ENCODE data around the gene TMOD2.

Gene TMOD2

DNA sequence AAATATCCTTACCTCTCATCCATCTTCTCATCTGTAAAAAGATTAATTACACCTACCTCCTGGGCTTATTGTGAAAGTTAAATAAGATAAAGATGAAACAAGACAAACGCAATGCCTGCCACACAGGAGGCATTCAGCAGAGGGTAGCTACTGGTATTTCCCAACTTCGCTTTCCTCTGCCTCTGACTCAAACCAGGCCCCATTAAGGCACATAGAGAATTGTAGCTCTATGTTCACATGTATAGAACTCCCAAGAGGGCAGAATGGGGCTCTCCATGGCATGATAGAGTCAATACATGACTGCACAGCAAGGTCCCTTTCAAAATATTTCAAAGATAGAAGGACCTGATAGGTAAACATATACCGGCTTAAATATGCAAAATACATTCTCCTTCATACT is 15.3 kb upstream of the TMOD2 start:
- DNase-seq (ENCODE audit: low read depth, low spot score), result no peak

DNA sequence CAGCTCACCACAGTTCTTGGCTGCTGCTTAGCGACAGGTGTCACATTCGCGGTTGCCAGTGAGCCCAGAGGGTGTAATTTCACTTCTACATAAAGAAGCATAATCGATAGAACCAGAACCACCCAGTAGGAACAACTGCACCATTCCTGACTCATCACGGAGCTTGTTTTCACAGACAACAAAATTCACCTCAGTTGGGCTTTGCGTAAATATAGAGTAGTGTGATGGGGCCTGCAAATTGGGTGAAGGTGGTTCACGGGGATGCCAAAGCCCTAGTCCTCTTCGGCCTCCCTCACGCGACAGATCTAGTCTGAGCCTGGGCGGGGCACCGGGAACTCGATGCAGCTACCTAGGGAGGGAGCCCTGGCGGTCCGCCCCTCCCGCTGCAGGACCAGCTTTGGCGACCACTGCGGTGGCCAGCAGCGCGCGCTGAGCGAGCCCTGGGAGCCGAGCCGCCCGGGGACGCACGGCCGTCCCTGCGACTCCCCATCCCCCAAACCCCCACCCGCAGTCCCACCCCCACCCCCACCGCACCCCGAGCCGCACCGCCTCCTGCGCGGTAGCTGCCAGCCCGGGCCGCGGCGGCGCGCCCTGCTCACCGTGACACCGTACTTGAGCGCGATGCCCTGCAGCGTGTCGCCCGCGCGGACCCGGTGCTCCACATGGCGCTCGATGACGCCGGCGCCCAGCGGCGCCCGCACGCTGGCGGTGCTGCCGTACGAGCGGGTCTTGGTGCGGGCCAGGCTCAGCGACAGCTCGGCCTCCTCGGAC is 14.5 kb upstream of the TMOD2 start:
- no peak for DNase-seq (ENCODE audit: low read depth, low spot score)

DNA sequence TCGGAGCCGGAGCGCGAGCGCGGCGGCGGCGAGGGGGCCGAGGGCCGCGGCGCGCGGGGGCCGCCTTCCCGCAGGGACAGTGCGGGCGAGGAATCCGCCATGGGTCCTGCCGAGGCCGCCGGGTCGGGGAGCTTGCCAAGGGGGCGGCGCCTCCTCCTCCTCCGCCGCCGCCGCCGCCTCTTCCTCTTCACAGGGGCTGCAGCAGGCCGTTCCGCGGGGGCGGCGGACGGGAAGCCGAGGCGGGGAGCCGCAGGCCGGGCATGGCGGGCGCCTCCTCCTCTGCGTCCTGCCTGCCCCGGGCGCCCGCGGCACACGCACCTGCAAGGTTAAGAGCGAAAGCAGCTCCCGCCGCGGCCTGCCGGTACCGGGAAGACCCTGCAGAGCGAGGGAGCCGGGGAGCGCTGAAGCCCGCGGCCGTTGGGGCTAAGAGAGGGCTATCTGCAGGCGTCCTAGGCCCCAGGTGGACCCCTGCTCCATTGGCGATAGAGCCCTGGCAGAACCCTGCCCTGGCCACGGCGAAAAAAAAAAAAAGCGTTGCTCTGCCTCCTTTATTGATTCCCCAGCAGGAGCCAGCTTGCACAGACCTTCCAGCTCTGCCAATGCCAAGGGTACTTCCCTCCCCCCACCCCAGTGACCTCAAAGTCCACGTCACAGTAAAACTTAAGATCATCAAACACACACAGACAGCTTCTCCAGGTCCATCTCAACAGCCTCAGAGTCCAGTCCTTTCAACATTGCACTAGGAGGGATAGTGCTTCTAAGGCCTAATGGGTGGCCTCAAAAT is 13.7 kb upstream of the TMOD2 start, which contains the start of gene LYSMD2:
LYSMD2 (minus strand) TSS at position 134 of the 784 bp plus-strand sequence; CDS start at position 101, 33 bp downstream.
- no peak for DNase-seq (ENCODE audit: low read depth, low spot score)

DNA sequence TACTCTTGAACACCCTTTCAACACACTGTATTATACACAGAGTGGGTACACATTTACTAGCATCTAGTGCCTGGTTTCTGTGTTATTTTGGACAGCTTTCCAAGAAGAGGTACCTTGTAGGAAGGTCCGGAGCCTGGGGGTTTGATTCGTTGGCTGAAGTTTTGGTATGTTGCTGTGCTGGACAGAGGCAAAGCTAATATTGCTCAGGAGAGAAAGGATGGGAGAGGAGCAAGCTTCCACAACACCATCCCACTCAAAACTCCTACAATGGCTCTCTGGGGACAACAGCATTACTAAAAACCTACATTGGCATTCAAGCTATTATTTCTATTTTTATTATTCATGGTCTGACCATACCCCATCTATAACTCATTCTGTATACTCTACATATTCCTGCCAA is 12.8 kb upstream of the TMOD2 start:
- DNase-seq (ENCODE audit: low read depth, low spot score), result no peak

DNA sequence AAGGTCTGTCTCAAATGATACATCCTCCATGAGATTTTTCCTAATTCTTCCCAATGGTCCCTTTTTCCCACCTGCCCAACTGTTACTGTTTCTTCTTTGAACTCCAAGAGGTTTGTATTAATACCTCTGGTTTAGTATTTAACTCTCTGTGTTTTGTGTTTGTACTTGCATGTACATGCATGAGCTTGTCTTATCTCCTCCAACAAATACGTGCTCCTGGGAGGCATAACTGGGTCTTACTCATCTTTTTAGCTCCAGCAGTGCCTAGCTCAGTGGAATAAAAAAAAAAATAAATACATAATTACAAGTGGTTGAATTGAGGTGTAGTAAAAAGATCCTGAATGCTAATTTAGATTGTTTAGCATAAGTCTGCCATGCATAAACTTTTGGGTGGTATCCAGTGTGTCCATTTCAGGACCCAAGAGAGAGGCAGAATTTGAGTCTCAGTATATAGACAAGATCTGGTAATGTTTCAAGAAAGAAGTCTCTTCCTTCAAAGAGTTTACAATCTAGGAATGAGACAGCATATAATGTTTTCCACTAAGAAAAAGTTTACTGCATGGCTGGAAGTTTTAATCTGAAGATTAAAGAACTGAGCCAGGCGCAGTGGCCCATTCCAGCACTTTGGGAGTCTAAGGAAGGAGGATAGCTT is 12.2 kb upstream of the TMOD2 start:
- no peak for DNase-seq (ENCODE audit: low read depth, low spot score)

DNA sequence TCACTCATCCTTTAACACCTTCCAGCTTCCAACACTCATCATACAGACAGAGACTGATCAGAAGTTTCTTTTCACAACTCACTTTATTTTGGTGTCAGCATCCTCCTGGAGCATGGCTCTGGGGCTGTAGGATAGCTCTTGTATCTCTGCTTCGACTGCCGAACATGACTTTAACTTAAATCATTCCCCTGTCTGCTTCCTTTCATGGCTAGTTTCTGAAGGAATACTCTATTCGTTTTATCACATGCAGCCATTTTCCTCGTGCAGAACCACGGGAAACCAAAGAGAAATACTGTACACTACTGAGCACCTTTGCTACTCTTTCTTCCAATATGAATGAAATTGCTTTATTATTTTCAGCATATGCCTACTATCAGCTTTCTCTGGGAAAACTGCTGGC is 2.1 kb upstream of the TMOD2 start:
- no peak for DNase-seq (ENCODE audit: low read depth, low spot score)

DNA sequence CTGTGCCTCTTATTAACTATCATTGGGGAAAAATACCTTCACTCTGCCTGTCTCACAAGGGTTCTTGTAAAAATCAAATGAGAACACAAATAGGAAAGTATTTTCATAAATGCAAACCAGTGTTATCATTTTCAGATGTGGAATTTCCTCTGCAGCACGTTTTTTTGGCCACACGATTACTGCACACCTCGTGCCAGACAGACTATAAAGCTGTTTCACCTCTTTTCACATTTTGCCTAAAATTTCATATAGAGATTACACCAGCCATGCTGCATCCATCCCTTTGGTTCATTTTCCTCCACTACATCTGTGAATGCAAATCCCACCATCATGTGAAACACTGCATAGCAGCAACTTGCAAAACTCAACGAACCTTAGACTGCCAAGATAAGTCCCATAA is 1.2 kb upstream of the TMOD2 start:
- DNase-seq (ENCODE audit: low read depth, low spot score), result no peak

DNA sequence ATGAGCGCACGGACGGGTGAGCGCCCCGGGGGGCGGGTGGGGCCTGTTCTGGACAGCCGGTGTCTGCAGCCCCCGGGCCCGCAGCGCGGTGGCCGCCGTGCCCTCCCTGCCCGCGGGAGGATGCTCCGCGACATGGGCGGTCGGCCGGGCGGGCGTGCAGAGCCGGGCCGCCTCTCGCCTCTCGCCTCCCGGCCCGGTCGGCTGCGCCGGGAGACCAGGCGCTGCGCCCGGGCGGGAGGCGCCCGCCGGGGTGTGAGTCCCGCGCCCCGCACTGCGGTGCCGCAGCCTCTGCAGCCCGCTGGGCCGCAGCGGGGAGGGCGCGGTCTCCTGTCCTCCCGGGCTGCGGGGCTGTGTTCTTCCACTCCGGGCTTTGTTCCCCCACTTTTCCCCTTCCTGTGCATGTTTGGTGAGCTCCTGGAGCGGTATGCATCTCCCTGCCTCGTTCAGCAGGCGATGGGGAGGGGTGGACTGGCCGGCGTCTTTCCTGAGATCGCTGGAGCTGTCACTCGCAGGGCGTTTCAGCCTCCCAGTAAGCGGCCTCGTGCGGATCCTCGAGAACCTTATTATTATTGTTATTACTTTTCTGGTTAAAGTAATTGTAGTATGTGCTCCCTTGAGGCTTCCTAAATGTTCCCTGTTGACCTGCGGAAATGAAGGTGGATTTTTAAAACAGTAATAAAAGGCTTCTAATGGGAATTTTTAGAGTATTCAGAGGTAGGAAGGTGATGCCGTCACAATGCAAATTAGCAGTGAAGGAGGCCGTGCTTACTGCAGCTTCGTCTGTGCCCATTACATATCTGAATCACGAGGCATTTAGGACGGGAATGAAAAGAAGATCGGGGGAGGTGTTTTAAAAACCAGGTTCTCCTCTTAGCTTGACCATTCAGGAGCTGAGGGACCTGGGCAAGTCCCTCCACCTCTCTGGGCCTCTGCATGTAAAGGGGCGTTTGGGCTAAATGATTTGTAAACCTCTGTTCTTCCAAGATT is 593 bp downstream of the TMOD2 start:
- DNase-seq (ENCODE audit: low read depth, low spot score), result no peak

DNA sequence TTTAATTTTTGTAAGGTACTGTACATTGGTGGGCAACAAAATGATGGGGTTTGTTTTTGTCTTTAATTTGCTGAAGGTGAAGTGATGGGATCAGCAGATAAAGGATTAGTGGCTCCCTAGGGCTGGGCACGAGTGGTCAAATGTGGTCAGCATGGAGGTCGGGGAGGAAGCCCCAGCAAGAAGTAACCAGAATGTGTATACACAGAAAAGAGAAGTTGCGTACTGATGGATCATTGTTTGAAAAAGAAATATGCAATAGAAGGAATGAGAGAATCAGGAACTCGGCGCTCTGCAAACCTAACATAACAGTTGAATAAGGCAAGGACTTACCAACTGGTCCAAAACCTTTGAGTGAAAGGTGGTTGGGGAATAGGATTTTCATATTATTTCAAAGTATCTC is 1.5 kb downstream of the TMOD2 start:
- no peak for DNase-seq (ENCODE audit: low read depth, low spot score)

DNA sequence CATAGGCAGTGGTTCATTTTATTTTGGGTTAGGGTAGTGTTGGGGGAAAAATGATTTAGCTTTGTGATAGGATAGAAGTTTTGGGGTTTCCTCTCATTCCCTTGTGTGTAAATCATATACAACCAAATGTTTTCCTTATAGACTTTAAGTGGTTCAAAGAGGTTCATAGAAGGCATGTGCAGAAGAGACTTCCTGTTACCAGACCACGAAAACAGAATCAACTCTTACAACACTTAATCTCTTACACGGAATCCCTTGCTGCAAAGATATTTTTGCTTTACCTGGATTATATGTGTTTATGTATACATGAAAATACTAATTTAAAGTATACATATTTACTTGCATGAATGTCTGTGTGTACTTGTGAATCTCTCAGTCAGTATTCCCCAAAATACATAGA is 2.9 kb downstream of the TMOD2 start:
- no peak for DNase-seq (ENCODE audit: low read depth, low spot score)

DNA sequence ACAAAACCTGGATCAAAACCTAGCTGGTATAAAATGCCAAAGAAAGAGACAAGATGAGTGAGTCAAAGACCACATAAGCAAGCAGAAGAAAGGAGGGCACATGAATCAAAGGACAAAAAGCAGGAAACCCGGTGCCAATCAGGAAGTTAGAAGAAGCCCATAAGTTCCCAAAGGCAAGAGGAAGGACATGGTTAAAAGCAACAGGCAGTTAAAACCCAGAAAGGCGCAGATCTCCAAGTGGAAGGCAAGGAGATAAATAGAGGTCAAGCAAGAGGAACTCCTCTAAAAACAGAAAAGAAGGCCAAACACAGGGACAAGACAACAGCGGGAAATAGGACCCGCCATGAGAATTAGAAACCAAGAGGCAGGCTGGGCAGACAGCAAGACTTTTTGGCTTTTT is 4.4 kb downstream of the TMOD2 start:
- no peak for DNase-seq (ENCODE audit: low read depth, low spot score)

DNA sequence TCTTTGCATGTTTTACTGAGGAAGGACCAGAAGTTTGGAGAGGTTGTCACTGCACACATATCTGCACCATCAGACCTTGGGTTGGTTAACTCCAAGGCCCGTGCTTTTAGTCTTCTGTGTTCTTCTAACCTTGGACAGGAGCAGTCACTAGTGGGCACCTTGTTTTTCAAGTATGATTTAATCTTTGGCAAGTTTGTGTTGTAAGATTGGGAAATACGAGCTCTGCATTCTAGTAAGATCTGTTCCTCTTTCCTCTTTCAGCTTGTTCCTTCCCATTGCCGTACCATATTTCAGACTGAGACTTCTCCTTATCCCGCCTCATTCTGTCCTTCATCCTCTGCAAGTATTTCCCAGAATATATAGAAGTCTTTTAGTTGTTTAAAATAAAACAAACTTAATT is 5.1 kb downstream of the TMOD2 start:
- DNase-seq (ENCODE audit: low read depth, low spot score), result no peak

DNA sequence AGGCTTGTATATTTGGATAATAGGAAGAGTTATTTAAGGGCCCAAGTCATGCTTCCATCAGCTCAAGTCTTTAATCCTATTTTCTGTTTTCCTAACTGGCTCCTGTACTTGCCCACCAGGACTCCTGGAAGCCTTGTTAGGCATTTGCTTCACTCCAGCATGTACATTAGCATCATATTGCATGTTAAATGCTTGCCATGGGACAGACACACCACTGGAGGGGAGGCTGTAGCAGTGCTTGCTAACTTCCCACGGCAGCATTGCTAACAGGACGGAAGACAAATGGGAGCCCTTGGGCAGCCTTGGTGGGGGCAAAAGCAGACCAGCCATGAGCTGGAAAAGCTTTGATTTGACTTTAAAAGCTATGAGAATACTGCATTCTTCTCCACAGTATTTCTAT is 6.1 kb downstream of the TMOD2 start:
- DNase-seq (ENCODE audit: low read depth, low spot score), result no peak

DNA sequence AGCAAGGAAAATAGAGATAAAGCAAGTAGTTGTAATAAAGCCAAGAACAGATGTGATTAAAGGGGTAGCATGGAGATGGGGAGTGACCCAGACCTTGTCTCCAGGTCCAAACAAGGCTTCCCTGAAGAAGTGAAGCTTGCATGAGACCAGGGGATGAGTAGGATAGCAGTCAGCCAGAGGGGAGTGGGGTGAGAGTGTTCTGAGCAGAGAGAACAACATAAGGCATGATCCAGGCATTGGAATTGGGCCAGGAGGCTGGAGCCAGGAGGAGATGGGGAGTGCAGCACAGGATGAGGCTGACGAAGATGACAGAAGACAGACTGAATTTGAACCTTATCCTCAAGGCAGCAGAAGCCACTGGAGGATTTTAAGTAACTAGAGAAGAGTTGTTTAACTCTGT is 7.2 kb downstream of the TMOD2 start:
- no peak for DNase-seq (ENCODE audit: low read depth, low spot score)

DNA sequence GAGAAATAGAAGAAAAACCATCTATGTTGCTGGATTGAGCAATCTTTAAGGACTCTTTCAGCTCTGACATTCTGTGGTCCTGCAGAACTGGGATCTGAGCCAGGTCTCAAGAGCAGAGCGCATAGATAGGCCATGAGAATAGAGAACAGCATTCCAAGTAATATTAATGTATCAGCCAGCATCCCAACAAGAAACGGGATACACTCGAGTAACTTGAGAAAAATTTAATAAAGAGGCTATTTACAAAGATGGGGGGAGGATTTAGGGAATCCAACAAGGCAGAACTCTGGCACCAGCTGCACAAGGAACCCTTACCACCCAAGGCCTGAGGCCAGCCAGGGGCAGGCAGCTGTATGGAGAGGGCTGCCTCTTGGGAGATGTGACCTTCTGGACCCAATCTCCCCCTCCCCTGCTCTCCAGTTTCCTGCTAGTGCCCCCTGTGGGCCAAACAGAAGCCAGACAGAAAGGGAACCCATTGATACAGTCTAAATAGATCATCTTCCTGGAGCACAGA is 8.2 kb downstream of the TMOD2 start:
- DNase-seq (ENCODE audit: low read depth, low spot score), result no peak

DNA sequence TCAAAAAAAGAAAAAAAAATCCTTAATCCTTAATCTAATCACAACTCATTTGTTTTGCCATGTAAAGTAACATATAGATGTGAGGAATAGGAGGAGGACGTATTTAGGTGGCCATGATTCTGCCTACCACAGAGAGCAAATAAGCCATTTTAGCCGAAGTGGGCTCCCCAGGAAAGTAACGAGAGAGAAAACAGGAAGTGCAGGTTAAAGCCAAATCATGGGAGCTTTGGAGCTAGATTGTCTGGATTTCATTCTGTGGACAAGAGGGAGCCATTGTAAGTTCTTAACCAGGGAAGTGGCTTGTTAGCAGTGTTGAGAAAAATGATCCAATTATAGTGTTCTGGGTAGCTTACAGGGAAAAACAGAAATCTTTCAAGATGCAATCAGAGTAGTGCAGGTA is 9.4 kb downstream of the TMOD2 start:
- no peak for DNase-seq (ENCODE audit: low read depth, low spot score)

DNA sequence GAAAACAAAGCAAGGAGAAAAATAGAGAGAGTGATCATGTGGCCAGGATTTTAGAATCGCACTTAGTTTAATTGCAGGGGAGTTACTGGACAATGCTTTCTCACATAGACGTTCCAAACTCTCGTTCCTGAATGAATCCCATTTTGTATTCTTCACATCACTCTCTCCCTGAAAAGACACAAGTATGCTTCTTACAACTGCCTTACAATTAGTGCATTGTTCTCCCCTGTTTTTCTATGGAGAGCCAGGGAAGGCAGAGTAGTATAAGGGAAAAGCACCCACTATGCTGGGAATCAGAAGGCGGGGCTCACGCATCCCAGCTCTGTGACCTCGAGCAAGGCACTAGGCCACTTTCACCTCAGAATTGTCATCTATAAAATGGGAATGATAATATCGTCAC is 14.4 kb downstream of the TMOD2 start:
- no peak for DNase-seq (ENCODE audit: low read depth, low spot score)

DNA sequence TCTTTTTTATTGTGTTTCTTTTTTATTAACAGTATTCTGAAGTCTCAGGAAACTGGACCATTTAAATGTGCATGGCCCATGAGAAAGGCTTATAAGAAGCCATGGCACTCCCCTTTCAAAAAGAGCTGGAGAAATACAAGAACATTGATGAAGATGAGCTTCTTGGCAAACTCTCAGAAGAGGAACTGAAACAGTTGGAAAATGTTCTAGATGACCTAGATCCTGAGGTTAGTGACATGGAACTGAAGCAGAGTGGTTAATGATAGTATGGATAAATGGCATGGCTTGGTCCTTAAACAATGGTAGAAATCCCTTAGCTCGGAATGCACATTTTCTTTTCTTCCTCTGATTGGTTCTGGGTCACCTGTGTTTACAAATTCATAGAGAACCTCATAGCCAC is 14.9 kb downstream of the TMOD2 start:
- DNase-seq (ENCODE audit: low read depth, low spot score), result no peak

DNA sequence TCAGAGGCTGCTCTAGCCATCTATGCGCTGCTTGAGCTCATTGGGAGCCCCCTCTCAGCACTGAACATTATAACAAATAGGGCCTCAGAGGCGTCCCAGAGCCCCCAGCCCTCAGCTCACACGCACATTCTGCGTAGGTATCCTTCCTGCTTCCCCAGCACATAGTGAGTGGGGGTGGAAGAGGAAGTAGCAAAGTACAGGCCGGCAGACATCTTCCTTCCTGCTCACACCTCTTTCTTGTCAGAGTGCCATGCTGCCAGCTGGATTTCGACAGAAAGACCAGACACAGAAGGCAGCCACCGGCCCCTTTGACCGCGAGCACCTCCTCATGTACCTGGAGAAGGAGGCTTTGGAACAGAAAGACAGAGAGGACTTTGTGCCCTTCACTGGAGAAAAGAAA is 16.6 kb downstream of the TMOD2 start:
- no peak for DNase-seq (ENCODE audit: low read depth, low spot score)

DNA sequence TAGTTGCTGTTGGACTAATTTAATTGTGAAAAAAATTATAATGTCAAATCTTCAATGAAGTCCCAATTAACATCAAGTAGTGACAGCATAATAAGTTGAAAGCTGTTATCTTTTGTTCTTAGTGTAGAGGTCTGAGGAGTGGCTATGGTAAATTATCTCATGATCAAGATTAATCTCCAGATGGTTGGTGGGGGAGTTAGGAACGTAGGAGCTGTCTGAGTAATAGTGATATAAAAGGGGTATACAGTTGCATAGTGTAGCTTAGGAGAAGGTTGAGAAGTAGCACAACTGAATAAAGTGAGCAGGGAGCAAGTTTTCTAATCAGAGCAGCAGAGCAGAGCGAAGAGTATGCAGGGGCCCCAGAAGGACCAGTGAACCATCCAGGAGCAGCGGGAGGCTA is 19.5 kb downstream of the TMOD2 start:
- DNase-seq (ENCODE audit: low read depth, low spot score), result no peak

DNA sequence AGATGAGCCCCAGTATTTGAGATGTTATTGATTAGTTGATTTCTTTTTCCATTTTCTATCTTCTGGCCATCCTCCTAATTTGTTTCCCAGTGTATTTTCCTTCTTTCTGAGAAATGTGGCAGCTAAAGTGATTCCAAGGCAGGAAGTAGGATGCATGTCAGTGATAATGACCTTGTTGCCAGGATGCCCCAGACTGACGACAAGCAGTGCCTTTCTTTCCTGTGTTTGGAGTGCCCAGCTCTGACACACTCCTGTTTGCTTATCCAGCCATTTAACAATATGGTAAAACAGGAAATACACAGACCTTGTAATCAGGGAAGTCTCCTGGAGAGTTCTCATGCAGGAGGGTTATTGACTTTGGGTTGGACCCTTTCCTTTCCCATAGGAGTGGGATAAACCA is 20.4 kb downstream of the TMOD2 start:
- no peak for DNase-seq (ENCODE audit: low read depth, low spot score)
